CD4-positive, alpha-beta T cell treated with Interleukin-6 for 4 hours (primary cell): ENCODE measurements around the gene EMID1.
A peak's percentile ranks its signal among the peaks of the same experiment; 100 is the strongest.

ENCODE experiments used
- DNase-seq: peaks from one replicate; pipeline ENCODE4 v3.0.0-alpha.2; 2020; ENCODE audit warnings: mixed read lengths

The EMID1 gene

GRCh38 chr22:29298641-29299040, 92.9 kb downstream of the EMID1 start:
- no peak for DNase-seq

- DNase-seq = no peak
Measured at GRCh38 chr22:29299136-29299900, 93.6 kb downstream of the EMID1 start.

- DNase-seq = no peak
Measured at GRCh38 chr22:29300467-29300806, 94.7 kb downstream of the EMID1 start.

- no peak for DNase-seq
Measured at GRCh38 chr22:29300807-29301601, 95.3 kb downstream of the EMID1 start.

GRCh38 chr22:29301716-29302401, 96.2 kb downstream of the EMID1 start:
- DNase-seq = no peak

- DNase-seq = no peak
Measured at GRCh38 chr22:29302402-29302680, 96.6 kb downstream of the EMID1 start.

- no peak for DNase-seq
Measured at GRCh38 chr22:29302681-29303465, 97.2 kb downstream of the EMID1 start.

GRCh38 chr22:29305836-29306174, 100.1 kb downstream of the EMID1 start:
- no peak for DNase-seq

GRCh38 chr22:29306175-29306834, 100.6 kb downstream of the EMID1 start, which contains the start of gene GAS2L1:
Gene GAS2L1, plus strand, starts transcription at chr22:29306650. Its CDS starts 1,456 bp downstream, at chr22:29308106.
- DNase-seq = peak; percentile 47

GRCh38 chr22:29306835-29307595, 101.3 kb downstream of the EMID1 start:
- peak; percentile 51 for DNase-seq

GRCh38 chr22:29307596-29308147, 102.0 kb downstream of the EMID1 start:
- DNase-seq = no peak

- DNase-seq = no peak
Measured at GRCh38 chr22:29308148-29308790, 102.6 kb downstream of the EMID1 start.

GRCh38 chr22:29308791-29309262, 103.1 kb downstream of the EMID1 start:
- DNase-seq = peak; percentile 34
